ENCODE results near the gene UMPS.
"Not testable (repeated sequence)": the region's sequence is repeated elsewhere in the genome, so short reads cannot be mapped to it uniquely, and the experiment has no call there.

UMPS gene

DNA sequence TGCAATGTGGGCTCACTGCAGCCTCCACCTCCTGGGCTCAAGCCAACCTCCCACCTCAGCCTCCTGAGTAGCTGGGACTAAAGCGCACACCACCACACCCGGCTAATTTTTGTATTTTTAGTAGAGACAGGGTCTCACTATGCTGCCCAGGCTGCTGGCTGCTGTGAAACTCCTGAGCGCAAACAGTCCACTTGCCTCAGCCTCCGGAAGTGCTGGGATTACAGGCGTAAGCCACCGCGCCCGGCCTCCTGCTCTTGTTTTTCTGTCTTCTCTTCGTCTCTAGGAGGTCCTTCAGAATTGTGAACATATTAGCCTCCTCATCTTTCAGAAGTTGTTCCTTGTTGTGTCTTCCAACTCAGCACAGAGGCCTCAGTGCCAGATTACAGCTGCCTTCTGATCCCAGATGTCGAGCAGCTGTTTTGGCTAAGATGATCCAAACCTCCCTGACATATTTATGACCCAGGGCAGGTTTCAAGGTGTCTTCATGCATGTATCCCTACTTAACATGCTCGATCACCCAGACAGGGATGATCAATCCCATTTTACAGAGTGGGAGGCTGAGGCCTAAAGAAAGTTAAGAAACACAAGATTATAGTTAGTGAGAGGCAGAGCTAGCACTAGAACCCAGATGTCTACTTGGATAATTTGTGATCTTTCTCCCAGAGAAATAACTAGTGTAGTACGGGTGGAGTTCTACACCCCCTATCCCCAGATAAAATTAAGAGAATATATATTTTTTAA is 32.1 kb upstream of the UMPS start:
- TF ChIP-seq POLR2A (IDR thresholded peaks at IDR 0.05; ENCODE audit: low read depth, low read length), result no peak
- FAIRE-seq (no peak), DNase-seq (ENCODE audit: insufficient read length, low spot score) (no peak)

GRCh38 chr3:124699051-124699450 is 31.2 kb upstream of the UMPS start:
- DNase-seq (ENCODE audit: insufficient read length, low spot score) (no peak), FAIRE-seq (no peak)
- no peak for TF ChIP-seq POLR2A (IDR thresholded peaks at IDR 0.05; ENCODE audit: low read depth, low read length)

DNA sequence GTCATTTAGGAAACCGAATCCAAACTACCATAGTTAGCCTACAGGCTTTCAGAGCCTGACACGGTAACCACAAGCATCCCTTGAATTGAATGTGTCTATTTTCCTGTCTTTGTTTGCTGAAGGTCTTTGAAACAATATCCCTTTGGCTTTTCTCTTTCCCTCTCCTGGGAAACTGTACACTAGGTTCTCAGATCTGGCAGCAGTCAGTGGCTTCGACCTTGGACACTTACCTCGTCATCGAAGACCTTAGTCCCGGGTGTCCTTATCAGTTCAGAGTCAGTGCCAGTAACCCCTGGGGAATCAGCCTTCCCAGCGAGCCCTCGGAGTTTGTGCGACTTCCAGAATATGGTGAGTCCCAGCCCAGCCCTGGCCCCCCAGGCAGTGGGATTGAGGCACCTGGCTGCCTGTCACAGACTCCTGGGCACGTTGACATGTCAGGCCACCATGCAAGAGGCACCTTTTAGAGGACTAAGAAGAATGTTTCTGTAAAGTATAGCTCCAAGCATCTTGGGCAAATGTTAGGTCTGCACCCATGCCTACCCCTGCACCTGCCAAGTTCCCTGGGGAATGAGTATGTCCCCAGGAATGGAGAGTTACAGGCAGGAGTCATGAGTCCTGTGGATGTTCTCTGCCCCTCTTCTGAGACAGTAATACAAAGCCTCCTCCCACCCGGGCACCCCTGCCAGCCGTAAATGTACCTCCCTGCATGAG is 30.4 kb upstream of the UMPS start:
- DNase-seq (ENCODE audit: insufficient read length, low spot score), result no peak
- no peak for TF ChIP-seq POLR2A (IDR thresholded peaks at IDR 0.05; ENCODE audit: low read depth, low read length)
- FAIRE-seq, result no peak

- TF ChIP-seq POLR2A (IDR thresholded peaks at IDR 0.05; ENCODE audit: low read depth, low read length), result no peak
- DNase-seq (ENCODE audit: insufficient read length, low spot score), result no peak
- no peak for FAIRE-seq
Measured at GRCh38 chr3:124700880-124701684, 29.2 kb upstream of the UMPS start.

GRCh38 chr3:124701687-124702086 is 28.6 kb upstream of the UMPS start:
- no peak for TF ChIP-seq POLR2A (IDR thresholded peaks at IDR 0.05; ENCODE audit: low read depth, low read length)
- FAIRE-seq, result no peak
- DNase-seq (ENCODE audit: insufficient read length, low spot score), result no peak

- DNase-seq (ENCODE audit: insufficient read length, low spot score), result no peak
- TF ChIP-seq POLR2A (IDR thresholded peaks at IDR 0.05; ENCODE audit: low read depth, low read length), result no peak
- FAIRE-seq, result no peak
Measured at GRCh38 chr3:124702950-124703349, 27.3 kb upstream of the UMPS start.

- DNase-seq (ENCODE audit: insufficient read length, low spot score) (no peak), FAIRE-seq (no peak)
- no peak for TF ChIP-seq POLR2A (IDR thresholded peaks at IDR 0.05; ENCODE audit: low read depth, low read length)
Measured at GRCh38 chr3:124705552-124705951, 24.7 kb upstream of the UMPS start.

- FAIRE-seq; DNase-seq (ENCODE audit: insufficient read length, low spot score): not testable (repeated sequence)
Measured at GRCh38 chr3:124707223-124707622, 23.0 kb upstream of the UMPS start.

DNA sequence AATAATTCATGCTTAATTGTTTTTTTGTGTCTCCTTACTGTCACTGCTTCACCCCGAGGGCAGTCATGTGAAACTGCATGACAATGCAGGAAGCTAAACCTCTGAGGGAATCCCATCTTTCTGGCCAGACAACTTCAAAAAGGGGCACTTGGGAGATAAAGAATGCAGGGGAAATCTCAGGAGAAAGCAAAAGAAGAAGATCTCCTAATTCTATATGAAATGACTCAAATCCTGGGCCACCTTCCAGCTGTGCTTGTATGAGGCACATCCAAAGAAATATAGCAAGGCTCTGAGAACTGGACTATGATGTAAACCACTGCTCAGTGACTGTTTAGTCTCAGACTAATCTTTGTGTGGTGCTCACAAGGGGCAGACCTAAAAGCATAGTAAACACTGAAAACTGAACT is 22.6 kb upstream of the UMPS start:
- FAIRE-seq, result no peak
- no peak for DNase-seq (ENCODE audit: insufficient read length, low spot score)

GRCh38 chr3:124714223-124714853 is 15.9 kb upstream of the UMPS start:
- TF ChIP-seq POLR2A (IDR thresholded peaks at IDR 0.05; ENCODE audit: low read depth, low read length), result no peak
- no peak for DNase-seq (ENCODE audit: insufficient read length, low spot score)
- FAIRE-seq, result no peak

More for the DNA sequence above, 22.6 kb upstream of the UMPS start:
- TF ChIP-seq POLR2A (IDR thresholded peaks at IDR 0.05; ENCODE audit: low read depth, low read length), result no peak

DNA sequence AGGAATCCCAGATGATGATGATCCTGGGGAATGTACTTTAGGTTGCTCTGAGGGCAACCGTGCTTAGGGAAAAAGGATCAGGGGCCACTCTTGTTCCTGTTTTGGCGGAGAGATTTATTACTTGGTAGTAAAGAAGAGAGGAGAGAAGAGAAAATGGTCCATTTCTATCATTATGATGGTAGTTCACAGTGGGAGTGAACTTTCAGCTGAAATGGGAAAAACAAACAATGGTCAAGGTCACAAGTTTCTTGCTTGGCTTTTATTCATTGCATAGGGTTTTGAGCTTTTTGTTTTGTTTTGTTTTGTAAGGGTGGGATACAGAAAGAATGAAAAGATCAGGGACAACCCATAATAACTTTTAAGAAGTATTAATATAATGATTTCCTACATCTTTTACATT is 7.7 kb upstream of the UMPS start:
- no peak for TF ChIP-seq POLR2A (IDR thresholded peaks at IDR 0.05; ENCODE audit: low read depth, low read length)
- FAIRE-seq, result no peak
- no peak for DNase-seq (ENCODE audit: insufficient read length, low spot score)

DNA sequence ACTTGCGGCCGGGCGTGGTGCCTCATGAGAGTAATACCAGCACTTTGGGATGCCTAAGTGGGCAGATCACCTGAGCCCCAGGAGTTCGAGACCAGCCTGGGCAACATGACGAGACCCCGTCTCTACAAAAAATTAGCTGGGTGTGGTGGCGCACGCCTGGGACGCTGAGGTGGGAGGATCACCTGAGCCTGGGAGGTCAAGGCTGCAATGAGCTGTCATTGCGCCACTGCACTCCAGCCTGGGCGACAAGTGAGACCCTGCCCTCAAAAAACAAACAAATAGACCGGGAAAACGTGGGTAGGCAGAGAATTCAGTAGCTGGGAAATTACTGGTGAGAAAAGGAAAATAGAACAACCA is 667 bp downstream of the UMPS start:
- FAIRE-seq (peak; percentile 23), DNase-seq (ENCODE audit: insufficient read length, low spot score) (no peak)
- no peak for TF ChIP-seq POLR2A (IDR thresholded peaks at IDR 0.05; ENCODE audit: low read depth, low read length)

DNA sequence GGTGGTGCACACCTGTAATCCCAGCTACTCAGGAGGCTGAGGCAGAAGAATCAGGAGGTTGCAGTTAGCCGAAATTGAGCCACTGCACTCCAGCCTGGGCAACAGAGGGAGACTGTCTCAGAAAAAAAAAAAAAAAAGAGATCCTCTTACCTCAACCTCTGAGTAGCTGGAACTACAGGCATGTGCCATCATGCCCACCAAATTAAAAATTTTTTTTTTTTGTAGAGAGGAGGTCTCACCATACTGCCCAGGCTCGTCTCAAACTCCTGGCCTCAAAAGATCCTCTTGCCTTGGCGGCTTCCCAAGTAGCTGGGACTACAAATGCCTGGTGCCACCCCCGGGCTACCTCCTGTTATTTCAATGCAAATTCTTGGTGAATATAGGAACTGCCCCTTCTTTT is 1.5 kb downstream of the UMPS start:
- DNase-seq (ENCODE audit: insufficient read length, low spot score) (no peak), FAIRE-seq (no peak)
- no peak for TF ChIP-seq POLR2A (IDR thresholded peaks at IDR 0.05; ENCODE audit: low read depth, low read length)

- DNase-seq (ENCODE audit: insufficient read length, low spot score) (no peak), FAIRE-seq (no peak)
- no peak for TF ChIP-seq POLR2A (IDR thresholded peaks at IDR 0.05; ENCODE audit: low read depth, low read length)
Measured at GRCh38 chr3:124741027-124741426, 10.8 kb downstream of the UMPS start.

Data from H54 (cell line).